AG04450 (cell line): ENCODE measurements around the gene IFT52. TPM values are rescaled to one million over a fixed set of nuclear protein-coding genes. Genes with fewer than 3 reads are reported as not detected.

Experiments used
- CTCF ChIA-PET: fragments of 300-600, 350-600 bp; formaldehyde crosslinking; extraction: SDS; loops from one replicate; lab custom pipeline; 2022; ENCODE audit warnings: antibody characterized with exemption, inconsistent platforms; lab: Charles Lee
- POLR2A ChIA-PET: fragments of 350-600 bp; formaldehyde crosslinking; extraction: SDS; loops from one replicate; lab custom pipeline; 2021; ENCODE audit warnings: antibody characterized with exemption, inconsistent platforms; lab: Yijun Ruan, JAX
- DNase-seq: peaks from one replicate; pipeline ENCODE4 v3.0.0-alpha.2; 2011; ENCODE audit warnings: low read depth, low spot score
- H3K27ac ChIP-seq: one replicate; pipeline ENCODE4 v1.5.1; 2012; ENCODE audit warnings: low read depth, low read length, control low read depth
- H3K27me3 ChIP-seq: one replicate; pipeline ENCODE4 v1.6.0; 2012; ENCODE audit warnings: low read length; ENCODE audit not compliant: control insufficient read depth, insufficient read depth
- H3K4me3 ChIP-seq: 2 replicates; pipeline ENCODE4 v1.5.1; 2011; ENCODE audit warnings: mild to moderate bottlenecking, low read depth, low read length, control low read depth
- H3K9me3 ChIP-seq: 2 replicates; pipeline ENCODE4 v1.5.1; 2012; ENCODE audit warnings: low read length; ENCODE audit not compliant: control insufficient read depth, insufficient read depth
- polyA plus RNA-seq: library from polyadenylated mRNA; depleted of rRNA; stranded (reverse); fragments of >200 nt; gene quantifications from 2 replicates; pipeline ENCODE4 v1.2.3, GENCODE V29; 2011
- TF ChIP-seq, protein P1 (sequence below): IDR thresholded peaks from 2 replicates; pipeline ENCODE4 v1.5.1; 2011; ENCODE audit warnings: low read depth, low read length, control low read depth, inconsistent platforms

IFT52 gene
- polyA plus RNA-seq, 1 experiment = 53.2 TPM

- no peak for DNase-seq
- CTCF ChIA-PET = no interaction called here
- TF ChIP-seq, protein P1, sequence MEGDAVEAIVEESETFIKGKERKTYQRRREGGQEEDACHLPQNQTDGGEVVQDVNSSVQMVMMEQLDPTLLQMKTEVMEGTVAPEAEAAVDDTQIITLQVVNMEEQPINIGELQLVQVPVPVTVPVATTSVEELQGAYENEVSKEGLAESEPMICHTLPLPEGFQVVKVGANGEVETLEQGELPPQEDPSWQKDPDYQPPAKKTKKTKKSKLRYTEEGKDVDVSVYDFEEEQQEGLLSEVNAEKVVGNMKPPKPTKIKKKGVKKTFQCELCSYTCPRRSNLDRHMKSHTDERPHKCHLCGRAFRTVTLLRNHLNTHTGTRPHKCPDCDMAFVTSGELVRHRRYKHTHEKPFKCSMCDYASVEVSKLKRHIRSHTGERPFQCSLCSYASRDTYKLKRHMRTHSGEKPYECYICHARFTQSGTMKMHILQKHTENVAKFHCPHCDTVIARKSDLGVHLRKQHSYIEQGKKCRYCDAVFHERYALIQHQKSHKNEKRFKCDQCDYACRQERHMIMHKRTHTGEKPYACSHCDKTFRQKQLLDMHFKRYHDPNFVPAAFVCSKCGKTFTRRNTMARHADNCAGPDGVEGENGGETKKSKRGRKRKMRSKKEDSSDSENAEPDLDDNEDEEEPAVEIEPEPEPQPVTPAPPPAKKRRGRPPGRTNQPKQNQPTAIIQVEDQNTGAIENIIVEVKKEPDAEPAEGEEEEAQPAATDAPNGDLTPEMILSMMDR = no peak
- H3K4me3 ChIP-seq = no peak overlapping the region
- H3K27me3 ChIP-seq = peaks cover 3% of the 10 kb centered on the region
- no peak overlapping the region for H3K27ac ChIP-seq
- POLR2A ChIA-PET = no interaction called here
- H3K9me3 ChIP-seq = no peaks in the 10 kb centered on the region
These were observed 78.6 kb downstream of the IFT52 start for GRCh38 chr20:43669332-43669731.

- CTCF ChIA-PET = interaction anchor here (0.5 kb wide), 1 partner anchor 848 kb away, joined by 6 read pairs; no protein-coding TSS in a partner anchor
- H3K27me3 ChIP-seq = no peaks in the 10 kb centered on the region
- no peak overlapping the region for H3K4me3 ChIP-seq
- TF ChIP-seq, protein P1 = no peak
- POLR2A ChIA-PET = no interaction called here
- no peak overlapping the region for H3K27ac ChIP-seq
- H3K9me3 ChIP-seq = no peaks in the 10 kb centered on the region
- DNase-seq = no peak
These were observed 79.7 kb downstream of the IFT52 start for GRCh38 chr20:43670423-43670822.

DNA sequence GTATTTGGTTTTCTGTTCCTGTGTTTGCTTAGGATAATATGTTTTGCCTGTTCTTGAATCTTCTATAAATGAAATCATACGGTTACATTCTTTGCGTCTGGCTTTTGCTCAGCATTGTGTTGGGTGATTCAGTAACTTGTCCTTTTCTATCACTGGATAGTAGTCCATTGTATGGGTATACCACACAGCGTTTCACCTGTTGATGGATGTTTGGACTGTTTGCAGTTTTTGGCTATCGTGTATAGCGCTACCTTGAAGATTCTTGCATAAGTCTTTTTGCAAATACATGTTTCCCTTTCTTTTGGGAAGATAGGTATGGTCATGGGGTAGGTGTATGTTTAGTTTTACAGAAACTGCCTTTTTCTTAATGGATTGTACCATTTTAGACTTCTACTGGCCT is 85.6 kb downstream of the IFT52 start:
- no peak overlapping the region for H3K4me3 ChIP-seq
- H3K27me3 ChIP-seq = no peaks in the 10 kb centered on the region
- TF ChIP-seq, protein P1 = no peak
- no peak for DNase-seq
- ChIA-PET CTCF (no interaction called here), POLR2A (no interaction called here)
- H3K9me3 ChIP-seq = no peaks in the 10 kb centered on the region
- H3K27ac ChIP-seq = no peak overlapping the region

- ChIA-PET CTCF (interaction anchor here (2.4 kb wide), 1 partner anchor 11 kb away, joined by 5 read pairs; no protein-coding TSS in a partner anchor), POLR2A (no interaction called here)
- no peak overlapping the region for H3K27ac ChIP-seq
- no peaks in the 10 kb centered on the region for H3K9me3 ChIP-seq
- DNase-seq = no peak
- H3K27me3 ChIP-seq = no peaks in the 10 kb centered on the region
- TF ChIP-seq, protein P1 = no peak
- H3K4me3 ChIP-seq = no peak overlapping the region
These were observed 90.2 kb downstream of the IFT52 start for GRCh38 chr20:43680981-43681380.

DNA sequence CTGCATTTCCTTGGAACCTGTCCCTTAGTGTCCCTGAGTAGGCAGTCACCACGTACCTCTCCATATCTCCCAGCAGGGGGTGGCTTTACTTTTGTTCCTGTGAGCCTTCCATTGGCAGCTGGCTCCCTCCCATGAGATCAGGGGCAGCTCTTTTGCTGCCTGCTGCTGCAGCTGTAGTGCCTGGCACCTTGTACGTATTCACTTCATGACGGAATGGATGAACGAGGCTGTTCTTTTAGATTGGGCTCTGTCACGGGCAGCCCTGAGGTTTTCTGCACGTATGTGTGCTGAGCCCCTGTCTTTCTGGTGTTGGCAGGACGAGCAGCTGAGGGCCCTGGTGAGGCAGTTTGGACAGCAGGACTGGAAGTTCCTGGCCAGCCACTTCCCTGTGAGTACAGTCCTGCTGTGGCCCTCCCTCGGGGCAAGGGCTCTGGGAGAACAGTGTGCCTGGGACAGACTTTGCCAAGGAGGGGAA is 90.8 kb downstream of the IFT52 start:
- no peak overlapping the region for H3K27ac ChIP-seq
- TF ChIP-seq, protein P1 = no peak

More for the DNA sequence above, 90.8 kb downstream of the IFT52 start:
- Histone ChIP-seq H3K4me3 (no peak overlapping the region), H3K27me3 (no peaks in the 10 kb centered on the region), H3K9me3 (no peaks in the 10 kb centered on the region)
- DNase-seq = no peak
- CTCF ChIA-PET = interaction anchor here (0.6 to 2.4 kb wide), 2 partner anchors 10 to 174 kb away, joined by 3 to 5 read pairs; no protein-coding TSS in a partner anchor
- POLR2A ChIA-PET = no interaction called here
